ENCODE measurements around the gene STXBP6. TPM values are rescaled to one million over a fixed set of nuclear protein-coding genes. Genes with fewer than 3 reads are reported as not detected.

The STXBP6 gene
- total and polyA plus RNA-seq, 2 donors (not counting 3 experiments of a cell fraction or from before 2014, with no cell fraction given): 0.06 TPM; not detected in 1

DNA sequence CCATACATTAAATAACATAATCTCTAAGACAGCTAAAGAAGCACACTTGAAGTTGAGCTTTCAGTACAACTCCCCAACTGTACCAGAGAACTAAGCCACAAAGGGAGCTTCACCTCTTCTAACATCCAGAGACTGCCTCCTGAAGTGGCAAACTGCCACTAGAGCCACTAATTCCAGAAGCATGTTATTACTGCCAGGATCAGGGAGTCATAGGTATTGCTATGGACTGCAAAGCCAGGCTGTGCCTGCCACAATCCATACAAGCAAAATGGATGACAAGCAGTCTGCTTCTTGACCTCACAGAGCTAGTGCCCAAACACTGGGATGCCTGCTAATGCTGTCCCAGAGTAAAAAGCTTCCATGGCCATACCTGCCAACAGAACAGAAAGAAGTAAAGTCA is 160.1 kb downstream of the STXBP6 start:
- TF ChIP-seq POLR2AphosphoS5 (IDR thresholded peaks at IDR 0.05; ENCODE audit: insufficient read depth, low read depth, low read length) (no peak), FOS (IDR thresholded peaks at IDR 0.05; ENCODE audit: borderline replicate concordance, insufficient read depth, low read length) (no peak), POLR2A (IDR thresholded peaks at IDR 0.05; ENCODE audit: low read depth, low read length) (no peak), MYC (IDR thresholded peaks at IDR 0.05; ENCODE audit: low read depth, low read length) (no peak)
- TF ChIP-seq, protein P1, sequence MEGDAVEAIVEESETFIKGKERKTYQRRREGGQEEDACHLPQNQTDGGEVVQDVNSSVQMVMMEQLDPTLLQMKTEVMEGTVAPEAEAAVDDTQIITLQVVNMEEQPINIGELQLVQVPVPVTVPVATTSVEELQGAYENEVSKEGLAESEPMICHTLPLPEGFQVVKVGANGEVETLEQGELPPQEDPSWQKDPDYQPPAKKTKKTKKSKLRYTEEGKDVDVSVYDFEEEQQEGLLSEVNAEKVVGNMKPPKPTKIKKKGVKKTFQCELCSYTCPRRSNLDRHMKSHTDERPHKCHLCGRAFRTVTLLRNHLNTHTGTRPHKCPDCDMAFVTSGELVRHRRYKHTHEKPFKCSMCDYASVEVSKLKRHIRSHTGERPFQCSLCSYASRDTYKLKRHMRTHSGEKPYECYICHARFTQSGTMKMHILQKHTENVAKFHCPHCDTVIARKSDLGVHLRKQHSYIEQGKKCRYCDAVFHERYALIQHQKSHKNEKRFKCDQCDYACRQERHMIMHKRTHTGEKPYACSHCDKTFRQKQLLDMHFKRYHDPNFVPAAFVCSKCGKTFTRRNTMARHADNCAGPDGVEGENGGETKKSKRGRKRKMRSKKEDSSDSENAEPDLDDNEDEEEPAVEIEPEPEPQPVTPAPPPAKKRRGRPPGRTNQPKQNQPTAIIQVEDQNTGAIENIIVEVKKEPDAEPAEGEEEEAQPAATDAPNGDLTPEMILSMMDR (IDR thresholded peaks at IDR 0.05; ENCODE audit: extremely low read depth in 1 of 2, insufficient read depth in 1 of 2, low read depth in 1 of 2, low read length in 2 of 2): no peak
- Histone ChIP-seq H3K36me3 (ENCODE audit: control insufficient read depth in 2 of 2, extremely low read depth in 1 of 2, insufficient read depth in 2 of 2, low read length in 2 of 2) (no peaks in the 10 kb centered on the region), H3K27ac (ENCODE audit: insufficient read depth, low read depth, low read length) (no peak overlapping the region), H3K9me1 (replicated peaks; ENCODE audit: control insufficient read depth, extremely low read depth, insufficient read depth, low read length) (no peaks in the 10 kb centered on the region), H3K9me3 (replicated peaks; ENCODE audit: control insufficient read depth, insufficient read depth, low read length) (no peaks in the 10 kb centered on the region), H3K4me3 (replicated peaks in 1 of 3; ENCODE audit: insufficient read depth in 1 of 3, low read depth in 1 of 3, low read length in 3 of 3) (no peak overlapping the region), H3K79me2 (ENCODE audit: control insufficient read depth, insufficient read depth, low read length) (no peaks in the 10 kb centered on the region), H3K4me2 (ENCODE audit: insufficient read depth, low read length) (no peak overlapping the region), H3K27me3 (ENCODE audit: control insufficient read depth in 2 of 2, insufficient read depth in 2 of 2, low read length in 2 of 2) (no peaks in the 10 kb centered on the region), H4K20me1 (replicated peaks; ENCODE audit: control insufficient read depth, extremely low read depth, insufficient read depth, low read length) (no peaks in the 10 kb centered on the region), H3K9ac (replicated peaks; ENCODE audit: extremely low read depth, insufficient read depth, low read length) (no peak overlapping the region), H3K4me1 (ENCODE audit: control insufficient read depth, extremely low read depth, insufficient read depth, low read length) (no peaks in the 10 kb centered on the region), H2AFZ (ENCODE audit: low read depth, low read length) (no peak overlapping the region)
- DNase-seq (ENCODE audit: low read depth, low spot score) (no peak), FAIRE-seq (no peak)
- intact Hi-C loops (cut with micrococcal nuclease) (no loop called here), dilution Hi-C loops (cut with MboI; ENCODE audit: extremely low pct_ligation_motif_present, low sequenced_read_pairs) (no loop called here)
- ChIA-PET POLR2A (no interaction called here), CTCF (interaction anchor here (1.0 kb wide), 1 partner anchor 13 kb away, joined by 3 read pairs; no protein-coding TSS in a partner anchor)
- no TSS peak for BruUV-seq (replicated peaks)

DNA sequence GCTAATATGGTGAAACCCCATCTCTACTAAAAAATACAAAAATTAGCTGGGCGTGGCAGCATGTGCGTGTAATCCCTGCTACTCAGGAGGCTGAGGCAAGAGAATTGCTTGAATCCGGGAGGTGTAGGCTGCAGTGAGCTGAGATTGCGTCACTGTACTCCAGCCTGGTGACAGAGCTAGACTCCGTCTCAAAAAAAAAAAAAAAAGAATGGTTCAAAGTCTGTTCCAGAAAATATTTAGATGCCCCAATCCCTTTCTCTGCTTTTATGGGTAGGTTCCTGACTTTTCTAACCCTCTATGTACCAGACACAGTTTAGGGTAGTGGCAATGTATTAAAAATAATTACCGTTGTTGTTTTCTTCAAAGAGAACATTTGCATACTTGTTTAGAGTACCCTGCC is 161.4 kb downstream of the STXBP6 start:
- no peak for TF ChIP-seq MYC (IDR thresholded peaks at IDR 0.05; ENCODE audit: low read depth, low read length)
- Histone ChIP-seq H3K9me1 (replicated peaks; ENCODE audit: control insufficient read depth, extremely low read depth, insufficient read depth, low read length) (no peaks in the 10 kb centered on the region), H2AFZ (ENCODE audit: low read depth, low read length) (no peak overlapping the region), H3K27ac (ENCODE audit: insufficient read depth, low read depth, low read length) (no peak overlapping the region), H3K4me2 (ENCODE audit: insufficient read depth, low read length) (no peak overlapping the region), H3K9ac (replicated peaks; ENCODE audit: extremely low read depth, insufficient read depth, low read length) (no peak overlapping the region), H3K36me3 (ENCODE audit: control insufficient read depth in 2 of 2, extremely low read depth in 1 of 2, insufficient read depth in 2 of 2, low read length in 2 of 2) (no peaks in the 10 kb centered on the region), H3K9me3 (replicated peaks; ENCODE audit: control insufficient read depth, insufficient read depth, low read length) (no peaks in the 10 kb centered on the region), H4K20me1 (replicated peaks; ENCODE audit: control insufficient read depth, extremely low read depth, insufficient read depth, low read length) (no peaks in the 10 kb centered on the region), H3K4me3 (replicated peaks in 1 of 3; ENCODE audit: insufficient read depth in 1 of 3, low read depth in 1 of 3, low read length in 3 of 3) (no peak overlapping the region), H3K4me1 (ENCODE audit: control insufficient read depth, extremely low read depth, insufficient read depth, low read length) (no peaks in the 10 kb centered on the region), H3K27me3 (ENCODE audit: control insufficient read depth in 2 of 2, insufficient read depth in 2 of 2, low read length in 2 of 2) (no peaks in the 10 kb centered on the region), H3K79me2 (ENCODE audit: control insufficient read depth, insufficient read depth, low read length) (no peaks in the 10 kb centered on the region)
- BruUV-seq (replicated peaks): no TSS peak
- DNase-seq (ENCODE audit: low read depth, low spot score) (no peak), FAIRE-seq (no peak)
- POLR2A ChIA-PET: no interaction called here
- dilution Hi-C loops (cut with MboI; ENCODE audit: extremely low pct_ligation_motif_present, low sequenced_read_pairs) (no loop called here), intact Hi-C loops (cut with micrococcal nuclease) (no loop called here)
- CTCF ChIA-PET: no interaction called here

All from endothelial cell of umbilical vein (primary cell).